B cell (primary cell): ENCODE data around the gene E2F6. TPM values are rescaled to one million over a fixed set of nuclear protein-coding genes. Genes with fewer than 3 reads are reported as not detected.

Experiments used
- ATAC-seq: fragments of 200-7000 bp; cut with Tn5 transposase; one replicate; pipeline ENCODE4 v1.10.0; 2021; ENCODE audit warnings: low read depth, mild to moderate bottlenecking, moderate number of reproducible peaks, moderate library complexity
- CTCF ChIA-PET: fragments of 350-600 bp; sonication (Branson Sonifier 250); formaldehyde crosslinking; loops from one replicate; lab custom pipeline; 2021; ENCODE audit warnings: antibody characterized with exemption, inconsistent platforms; lab: Charles Lee
- POLR2A ChIA-PET: fragments of 350-600 bp; sonication (Branson Sonifier 250); formaldehyde crosslinking; loops from one replicate; lab custom pipeline; 2021; ENCODE audit warnings: antibody characterized with exemption; lab: Charles Lee
- DNase-seq: peaks from one replicate; pipeline ENCODE4 v3.0.0; 2013
- H2AFZ ChIP-seq: 2 replicates; pipeline ENCODE4 v1.6.1; 2012; ENCODE audit warnings: mild to moderate bottlenecking, low read depth, low read length; ENCODE audit not compliant: insufficient read depth, poor library complexity, severe bottlenecking
- H3K27ac ChIP-seq, 2 donors: 1 replicate in 1 of 2; 2 replicates in 1 of 2; pipeline ENCODE4 v1.5.1; 2012 to 2013; ENCODE audit warnings: low read length in 2 of 2, mild to moderate bottlenecking in 2 of 2, moderate library complexity in 1 of 2
- H3K27me3 ChIP-seq, 4 experiments: fragments of 200-600 bp in 1 of 4; sonication (generic) in 1 of 4; replicated peaks in 1 of 4; 1 replicate in 2 of 4; 2 replicates in 2 of 4; pipeline versions ENCODE4 v1.6.1 to v1.7.0; 2013 to 2016; ENCODE audit warnings: low read length in 3 of 4, mild to moderate bottlenecking in 2 of 4, mixed read lengths in 1 of 4, moderate library complexity in 1 of 4; ENCODE audit not compliant: insufficient read depth in 4 of 4, control insufficient read depth in 3 of 4; ENCODE audit errors: control extremely low read depth in 1 of 4
- H3K36me3 ChIP-seq, 2 experiments: replicated peaks in 1 of 2; 1 replicate in 1 of 2; 2 replicates in 1 of 2; pipeline versions ENCODE4 v1.6.1 to v1.7.1; 2013; ENCODE audit warnings: low read length in 1 of 2; ENCODE audit not compliant: insufficient read depth in 2 of 2, control insufficient read depth in 1 of 2; ENCODE audit errors: control extremely low read depth in 1 of 2, extremely low read depth in 1 of 2
- H3K4me1 ChIP-seq, 2 donors: fragments of 200-600 bp in 1 of 2; sonication (generic) in 1 of 2; 1 replicate in 1 of 2; 2 replicates in 1 of 2; pipeline versions ENCODE4 v1.5.1 to v1.6.1; 2013 to 2017; ENCODE audit warnings: low read length in 2 of 2; ENCODE audit not compliant: control insufficient read depth in 2 of 2, insufficient read depth in 2 of 2
- H3K4me2 ChIP-seq: replicated peaks from 2 replicates; pipeline ENCODE3; 2012; ENCODE audit warnings: mild to moderate bottlenecking, low read depth, low read length; ENCODE audit not compliant: poor library complexity, severe bottlenecking
- H3K4me3 ChIP-seq, 5 experiments: fragments of 200-600 bp in 1 of 5; sonication (generic) in 1 of 5; 1 replicate in 3 of 5; 2 replicates in 2 of 5; pipeline versions ENCODE4 v1.5.1 to v1.7.0; 2011 to 2016; ENCODE audit warnings: low read length in 4 of 5, mild to moderate bottlenecking in 4 of 5, low read depth in 2 of 5, control low read depth in 1 of 5, moderate library complexity in 1 of 5; ENCODE audit not compliant: insufficient read depth in 1 of 5; ENCODE audit errors: control extremely low read depth in 1 of 5, extremely low read depth in 1 of 5
- H3K79me2 ChIP-seq: fragments of 200-600 bp; sonication (generic); one replicate; pipeline ENCODE4 v1.6.0; 2016; ENCODE audit warnings: low read length; ENCODE audit not compliant: control insufficient read depth, insufficient read depth
- H3K9ac ChIP-seq: fragments of 200-600 bp; sonication (generic); 2 replicates; pipeline ENCODE4 v1.6.1; 2017; ENCODE audit warnings: mild to moderate bottlenecking, low read length, moderate library complexity
- H3K9me3 ChIP-seq, 3 donors: one replicate each; pipeline versions ENCODE4 v1.6.1 to v1.7.1; 2013; ENCODE audit warnings: low read length in 2 of 3; ENCODE audit not compliant: control insufficient read depth in 2 of 3, insufficient read depth in 1 of 3; ENCODE audit errors: control extremely low read depth in 1 of 3
- H4K20me1 ChIP-seq: 2 replicates; pipeline ENCODE4 v1.6.0; 2012; ENCODE audit warnings: mild to moderate bottlenecking, low read length; ENCODE audit not compliant: insufficient read depth, control insufficient read depth, poor library complexity, severe bottlenecking
- H3K27ac Mint-ChIP-seq: one replicate; pipeline ENCODE4 v1.8.0; 2021; ENCODE audit warnings: mixed read lengths
- H3K27me3 Mint-ChIP-seq: one replicate; pipeline ENCODE4 v1.8.0; 2021; ENCODE audit warnings: mixed read lengths
- H3K4me1 Mint-ChIP-seq: one replicate; pipeline ENCODE4 v1.8.0; 2021; ENCODE audit warnings: mixed read lengths
- H3K4me3 Mint-ChIP-seq: one replicate; pipeline ENCODE4 v1.8.0; 2021; ENCODE audit warnings: mixed read lengths
- H3K9me3 Mint-ChIP-seq: one replicate; pipeline ENCODE4 v1.8.0; 2022; ENCODE audit warnings: mixed read lengths; ENCODE audit not compliant: insufficient read depth
- CTCF ChIP-seq: fragments of 200-600 bp; IDR thresholded peaks from one replicate; pipeline ENCODE4 v1.8.0; 2022; ENCODE audit warnings: antibody characterized with exemption, mild to moderate bottlenecking
- EZH2 ChIP-seq: IDR thresholded peaks from 2 replicates; pipeline ENCODE4 v1.6.1; 2012; ENCODE audit warnings: borderline replicate concordance, low read depth, mild to moderate bottlenecking, moderate library complexity, low read length; ENCODE audit not compliant: insufficient read depth, poor library complexity, severe bottlenecking
- WGBS: methylation state at CpG from one replicate; pipeline ENCODE4 v1.1.5; 2013; ENCODE audit warnings: missing lambda C conversion rate; ENCODE audit not compliant: insufficient coverage; 5-methylcytosine and 5-hydroxymethylcytosine counted together
- intact Hi-C: fragments of 100-400 bp; cut with micrococcal nuclease; formaldehyde crosslinking; loops from one replicate; pipeline ENCODE4 v1.10.0; 2022
- polyA plus RNA-seq: library from polyadenylated mRNA; depleted of rRNA; stranded (reverse); fragments of >200 nt; gene quantifications from 2 replicates; pipeline ENCODE4 v1.2.3, GENCODE V29; 2012
- total RNA-seq, 2 donors: library from RNA; stranded (reverse); fragments of 120-200 nt in 1 of 2; gene quantifications; 1 replicate in 1 of 2; 2 replicates in 1 of 2; pipeline versions ENCODE4 v1.2.3 to v1.2.4, GENCODE V29; 2013 to 2022

Gene E2F6
- total and polyA plus RNA-seq, 2 donors (not counting 1 experiment from before 2014, with no cell fraction given): 2.0 to 10.0 TPM

GRCh38 chr2:11492720-11493119, 26.8 kb upstream of the E2F6 start:
- H3K4me1 Mint-ChIP-seq: no peaks in the 10 kb centered on the region

GRCh38 chr2:11492244-11492643, 26.3 kb upstream of the E2F6 start:
- no peak overlapping the region for H2AFZ ChIP-seq
- Mint-ChIP-seq H3K4me3 (no peak overlapping the region), H3K4me1 (no peaks in the 10 kb centered on the region), H3K27me3 (peaks cover 22% of the 10 kb centered on the region), H3K27ac (no peak overlapping the region), H3K9me3 (peaks cover 3% of the 10 kb centered on the region)
- ChIA-PET CTCF (interaction anchor here (1.7 kb wide), 1 partner anchor 11 kb away, joined by 3 read pairs; no protein-coding TSS in a partner anchor), POLR2A (no interaction called here)
- H3K9me3 ChIP-seq: peaks cover 0 to 2% (median 2%) of the 10 kb centered on the region in 3 donors
- H4K20me1 ChIP-seq: no peaks in the 10 kb centered on the region
- intact Hi-C loops: no loop called here
- H3K9ac ChIP-seq: no peak overlapping the region
- peaks cover 0 to 3% (median 3%) of the 10 kb centered on the region in 4 experiments for H3K27me3 ChIP-seq
- no peak overlapping the region for H3K27ac ChIP-seq
- no peaks in the 10 kb centered on the region for H3K4me1 ChIP-seq
- TF ChIP-seq CTCF (no peak), EZH2 (no peak)
- no peak overlapping the region for H3K4me2 ChIP-seq
- H3K79me2 ChIP-seq: no peaks in the 10 kb centered on the region
- DNase-seq (no peak), ATAC-seq (no peak)
- no peaks in the 10 kb centered on the region for H3K36me3 ChIP-seq
- WGBS: 85% methylated on average over 3 of the region's 3 CpGs
- H3K4me3 ChIP-seq: no peak overlapping the region

More at GRCh38 chr2:11492720-11493119, 26.8 kb upstream of the E2F6 start:
- DNase-seq (no peak), ATAC-seq (no peak)
- ChIA-PET POLR2A (no interaction called here), CTCF (no interaction called here)
- no peak overlapping the region for H3K4me3 Mint-ChIP-seq
- Histone ChIP-seq H3K27me3 (peaks cover 0 to 3% (median under 1%) of the 10 kb centered on the region in 4 experiments), H3K9me3 (peaks cover 0 to 2% (median 2%) of the 10 kb centered on the region in 3 donors), H3K9ac (no peak overlapping the region), H3K4me2 (no peak overlapping the region), H4K20me1 (no peaks in the 10 kb centered on the region), H3K4me1 (no peaks in the 10 kb centered on the region), H3K36me3 (no peaks in the 10 kb centered on the region), H3K79me2 (no peaks in the 10 kb centered on the region), H3K4me3 (no peak overlapping the region), H2AFZ (no peak overlapping the region), H3K27ac (no peak overlapping the region)
- TF ChIP-seq CTCF (no peak), EZH2 (no peak)
- H3K27ac Mint-ChIP-seq: no peak overlapping the region
- intact Hi-C loops: no loop called here
- H3K9me3 Mint-ChIP-seq: peaks cover 3% of the 10 kb centered on the region
- WGBS: no CpG with 5 or more reads among the region's 1 CpG
- peaks cover 18% of the 10 kb centered on the region for H3K27me3 Mint-ChIP-seq
